ENCODE data around the gene METTL23. TPM values are rescaled to one million over a fixed set of nuclear protein-coding genes. Genes with fewer than 3 reads are reported as not detected.

The METTL23 gene
- total and polyA plus RNA-seq, 4 donors = 17.5 to 30.2 (median 27.0) TPM

DNA sequence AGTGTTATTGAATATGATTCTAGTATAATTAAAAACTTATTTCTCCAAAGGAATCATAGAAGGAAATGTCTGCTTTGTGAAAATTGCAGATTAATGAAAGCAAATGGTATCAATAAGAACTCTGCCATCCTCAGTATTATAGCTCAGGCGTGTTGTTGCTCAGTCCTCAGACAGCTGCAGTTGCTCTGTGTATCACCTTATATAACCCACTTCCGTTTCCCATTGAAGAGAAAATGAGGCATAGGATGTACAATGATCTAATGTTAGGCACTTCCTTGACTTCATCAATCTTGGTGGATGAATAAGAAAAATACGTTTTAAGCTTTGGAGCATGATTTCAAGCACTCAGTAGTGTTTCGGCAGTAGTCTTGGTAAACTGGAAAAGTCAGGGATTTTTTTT, 25.4 kb downstream of the METTL23 start:
- Histone ChIP-seq H3K27me3 (ENCODE audit: control insufficient read depth, insufficient read depth, low read length) (no peaks in the 10 kb centered on the region), H3K36me3 (ENCODE audit: control insufficient read depth, insufficient read depth, low read length) (peaks cover 56% of the 10 kb centered on the region), H3K4me1 (ENCODE audit: control insufficient read depth, insufficient read depth, low read length) (no peaks in the 10 kb centered on the region), H3K9me3 (ENCODE audit: control insufficient read depth, insufficient read depth, low read length) (no peaks in the 10 kb centered on the region), H3K27ac (ENCODE audit: low read depth, low read length) (no peak overlapping the region), H3K4me3 (ENCODE audit: low read depth, low read length) (no peak overlapping the region)
- DNase-seq (ENCODE audit: low read depth in 4 of 6, low spot score in 6 of 6) = no peak
- 87% methylated on average over 2 of the region's 4 CpGs for WGBS (ENCODE audit: insufficient coverage)

- no peaks in the 10 kb centered on the region for H3K4me1 ChIP-seq (ENCODE audit: control insufficient read depth, insufficient read depth, low read length)
- WGBS (ENCODE audit: insufficient coverage) = 95% methylated on average over 8 of the region's 12 CpGs
These were observed 26.7 kb downstream of the METTL23 start for GRCh38 chr17:76753061-76753961.

GRCh38 chr17:76755285-76755684, 28.6 kb downstream of the METTL23 start:
- peaks cover 53% of the 10 kb centered on the region for H3K36me3 ChIP-seq (ENCODE audit: control insufficient read depth, insufficient read depth, low read length)
- WGBS (ENCODE audit: insufficient coverage) = 78% methylated on average over 1 of the region's 2 CpGs
- H3K4me3 ChIP-seq (ENCODE audit: low read depth, low read length) = no peak overlapping the region
- no peak for DNase-seq (ENCODE audit: low read depth in 4 of 6, low spot score in 6 of 6)
- no peaks in the 10 kb centered on the region for H3K27me3 ChIP-seq (ENCODE audit: control insufficient read depth, insufficient read depth, low read length)
- no peak overlapping the region for H3K27ac ChIP-seq (ENCODE audit: low read depth, low read length)
- H3K4me1 ChIP-seq (ENCODE audit: control insufficient read depth, insufficient read depth, low read length) = no peaks in the 10 kb centered on the region
- no peaks in the 10 kb centered on the region for H3K9me3 ChIP-seq (ENCODE audit: control insufficient read depth, insufficient read depth, low read length)

More at GRCh38 chr17:76753061-76753961, 26.7 kb downstream of the METTL23 start:
- DNase-seq (ENCODE audit: low read depth in 4 of 6, low spot score in 6 of 6) = no peak
- Histone ChIP-seq H3K9me3 (ENCODE audit: control insufficient read depth, insufficient read depth, low read length) (no peaks in the 10 kb centered on the region), H3K27ac (ENCODE audit: low read depth, low read length) (no peak overlapping the region), H3K27me3 (ENCODE audit: control insufficient read depth, insufficient read depth, low read length) (no peaks in the 10 kb centered on the region), H3K36me3 (ENCODE audit: control insufficient read depth, insufficient read depth, low read length) (peaks cover 51% of the 10 kb centered on the region), H3K4me3 (ENCODE audit: low read depth, low read length) (no peak overlapping the region)

GRCh38 chr17:76757256-76757655, 30.6 kb downstream of the METTL23 start:
- no peak for DNase-seq (ENCODE audit: low read depth in 4 of 6, low spot score in 6 of 6)
- Histone ChIP-seq H3K36me3 (ENCODE audit: control insufficient read depth, insufficient read depth, low read length) (peaks cover 56% of the 10 kb centered on the region), H3K27me3 (ENCODE audit: control insufficient read depth, insufficient read depth, low read length) (no peaks in the 10 kb centered on the region), H3K27ac (ENCODE audit: low read depth, low read length) (no peak overlapping the region), H3K4me1 (ENCODE audit: control insufficient read depth, insufficient read depth, low read length) (no peaks in the 10 kb centered on the region), H3K4me3 (ENCODE audit: low read depth, low read length) (no peak overlapping the region), H3K9me3 (ENCODE audit: control insufficient read depth, insufficient read depth, low read length) (no peaks in the 10 kb centered on the region)
- WGBS (ENCODE audit: insufficient coverage) = 98% methylated on average over 3 of the region's 5 CpGs

- Histone ChIP-seq H3K27ac (ENCODE audit: low read depth, low read length) (no peak overlapping the region), H3K4me3 (ENCODE audit: low read depth, low read length) (no peak overlapping the region), H3K4me1 (ENCODE audit: control insufficient read depth, insufficient read depth, low read length) (no peaks in the 10 kb centered on the region), H3K9me3 (ENCODE audit: control insufficient read depth, insufficient read depth, low read length) (no peaks in the 10 kb centered on the region), H3K27me3 (ENCODE audit: control insufficient read depth, insufficient read depth, low read length) (no peaks in the 10 kb centered on the region), H3K36me3 (ENCODE audit: control insufficient read depth, insufficient read depth, low read length) (peaks cover 51% of the 10 kb centered on the region)
- 100% methylated on average over 1 of the region's 3 CpGs for WGBS (ENCODE audit: insufficient coverage)
- DNase-seq (ENCODE audit: low read depth in 4 of 6, low spot score in 6 of 6) = no peak
These were observed 31.9 kb downstream of the METTL23 start for GRCh38 chr17:76758570-76758969.

- no peak overlapping the region for H3K27ac ChIP-seq (ENCODE audit: low read depth, low read length)
- DNase-seq (ENCODE audit: low read depth in 4 of 6, low spot score in 6 of 6) = no peak
- peaks cover 45% of the 10 kb centered on the region for H3K36me3 ChIP-seq (ENCODE audit: control insufficient read depth, insufficient read depth, low read length)
These were observed 46.3 kb downstream of the METTL23 start for GRCh38 chr17:76772842-76773525.

DNA sequence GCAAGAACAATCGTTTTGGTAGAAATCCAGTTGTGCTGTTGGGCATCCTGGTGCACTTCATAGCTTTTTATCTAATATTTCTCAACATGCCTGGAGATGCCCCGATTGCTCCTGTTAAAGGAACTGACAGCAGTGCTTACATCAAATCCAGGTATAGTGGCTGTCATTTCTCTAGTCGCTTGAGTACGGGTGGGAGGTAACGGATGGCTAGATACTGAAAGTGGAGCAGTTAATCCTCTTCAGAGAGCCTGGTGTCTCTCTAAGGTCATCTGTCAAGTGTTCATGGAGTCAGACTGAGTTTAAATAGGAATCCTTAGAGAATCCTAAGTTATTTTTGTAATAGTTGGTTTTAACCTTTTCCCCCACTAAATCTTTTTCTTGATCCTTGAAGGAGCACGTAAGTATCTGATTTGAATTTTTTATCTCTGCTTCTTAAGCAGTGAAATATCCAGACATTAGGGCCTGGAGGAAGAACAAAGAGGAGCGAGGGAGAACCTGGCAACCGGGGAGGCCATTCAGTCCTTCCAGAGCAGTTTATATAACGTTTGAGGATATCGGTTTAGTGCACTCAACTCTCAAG, 48.5 kb downstream of the METTL23 start:
- 86% methylated on average over 9 of the region's 10 CpGs for WGBS (ENCODE audit: insufficient coverage)
- H3K4me1 ChIP-seq (ENCODE audit: control insufficient read depth, insufficient read depth, low read length) = no peaks in the 10 kb centered on the region
- H3K36me3 ChIP-seq (ENCODE audit: control insufficient read depth, insufficient read depth, low read length) = peaks cover 44% of the 10 kb centered on the region
- H3K27me3 ChIP-seq (ENCODE audit: control insufficient read depth, insufficient read depth, low read length) = no peaks in the 10 kb centered on the region
- no peaks in the 10 kb centered on the region for H3K9me3 ChIP-seq (ENCODE audit: control insufficient read depth, insufficient read depth, low read length)
- H3K27ac ChIP-seq (ENCODE audit: low read depth, low read length) = no peak overlapping the region
- DNase-seq (ENCODE audit: low read depth in 4 of 6, low spot score in 6 of 6) = no peak
- H3K4me3 ChIP-seq (ENCODE audit: low read depth, low read length) = no peak overlapping the region

More at GRCh38 chr17:76772842-76773525, 46.3 kb downstream of the METTL23 start:
- H3K9me3 ChIP-seq (ENCODE audit: control insufficient read depth, insufficient read depth, low read length) = no peaks in the 10 kb centered on the region
- no peak overlapping the region for H3K4me3 ChIP-seq (ENCODE audit: low read depth, low read length)
- no peaks in the 10 kb centered on the region for H3K27me3 ChIP-seq (ENCODE audit: control insufficient read depth, insufficient read depth, low read length)
- H3K4me1 ChIP-seq (ENCODE audit: control insufficient read depth, insufficient read depth, low read length) = no peaks in the 10 kb centered on the region
- WGBS (ENCODE audit: insufficient coverage) = 100% methylated on average over 1 of the region's 6 CpGs

GRCh38 chr17:76781056-76781982, 54.7 kb downstream of the METTL23 start:
- no peaks in the 10 kb centered on the region for H3K27me3 ChIP-seq (ENCODE audit: control insufficient read depth, insufficient read depth, low read length)
- no peaks in the 10 kb centered on the region for H3K4me1 ChIP-seq (ENCODE audit: control insufficient read depth, insufficient read depth, low read length)
- H3K9me3 ChIP-seq (ENCODE audit: control insufficient read depth, insufficient read depth, low read length) = no peaks in the 10 kb centered on the region
- H3K4me3 ChIP-seq (ENCODE audit: low read depth, low read length) = no peak overlapping the region
- H3K27ac ChIP-seq (ENCODE audit: low read depth, low read length) = no peak overlapping the region
- DNase-seq (ENCODE audit: low read depth in 4 of 6, low spot score in 6 of 6) = peak in 1 of 6 donors; percentile 10
- WGBS (ENCODE audit: insufficient coverage) = 78% methylated on average over 12 of the region's 12 CpGs
- H3K36me3 ChIP-seq (ENCODE audit: control insufficient read depth, insufficient read depth, low read length) = peaks cover 33% of the 10 kb centered on the region

DNA sequence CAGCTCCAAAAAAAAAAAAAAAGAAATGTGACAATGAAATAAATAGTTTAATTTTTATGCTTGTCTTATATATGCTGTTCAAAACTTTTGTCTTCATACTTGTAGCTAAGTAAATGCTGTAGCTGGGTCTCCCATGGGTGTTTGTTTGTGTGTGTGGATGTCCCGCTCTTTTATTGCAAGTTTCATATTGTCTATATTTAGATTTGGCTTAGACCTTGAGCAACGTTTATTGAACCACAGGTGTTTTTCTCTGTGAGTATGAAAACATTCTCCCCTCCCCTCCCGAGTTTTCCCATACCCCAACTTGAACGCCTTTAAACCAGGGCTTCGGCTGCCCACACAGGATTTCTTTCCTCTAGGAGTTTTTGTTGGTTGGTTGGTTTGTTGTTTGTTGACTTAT, 56.5 kb downstream of the METTL23 start:
- H3K36me3 ChIP-seq (ENCODE audit: control insufficient read depth, insufficient read depth, low read length) = peaks cover 18% of the 10 kb centered on the region

More for the DNA sequence above, 56.5 kb downstream of the METTL23 start:
- Histone ChIP-seq H3K4me3 (ENCODE audit: low read depth, low read length) (no peak overlapping the region), H3K27me3 (ENCODE audit: control insufficient read depth, insufficient read depth, low read length) (no peaks in the 10 kb centered on the region), H3K27ac (ENCODE audit: low read depth, low read length) (no peak overlapping the region), H3K4me1 (ENCODE audit: control insufficient read depth, insufficient read depth, low read length) (no peaks in the 10 kb centered on the region), H3K9me3 (ENCODE audit: control insufficient read depth, insufficient read depth, low read length) (no peaks in the 10 kb centered on the region)
- WGBS (ENCODE audit: insufficient coverage) = no CpG with 5 or more reads among the region's 5 CpGs
- no peak for DNase-seq (ENCODE audit: low read depth in 4 of 6, low spot score in 6 of 6)

All from spinal cord (tissue), 10 donors.